Mammary epithelial cell (primary cell): Measurements from ENCODE around the gene MALL.

ENCODE experiments used
- CTCF ChIP-seq, 2 donors: IDR thresholded peaks in 1 of 2; conservative IDR thresholded peaks in 1 of 2; 2 replicates each; pipeline ENCODE4 v1.5.1; 2011 to 2012; ENCODE audit warnings: inconsistent platforms in 2 of 2, low read length in 2 of 2, mild to moderate bottlenecking in 2 of 2, control low read depth in 1 of 2, low read depth in 1 of 2; ENCODE audit not compliant: insufficient read depth in 1 of 2; ENCODE audit errors: extremely low read depth in 1 of 2
- EZH2 ChIP-seq: IDR thresholded peaks from 2 replicates; pipeline ENCODE4 v1.6.1; 2012; ENCODE audit warnings: low read length, inconsistent platforms, borderline replicate concordance

DNA sequence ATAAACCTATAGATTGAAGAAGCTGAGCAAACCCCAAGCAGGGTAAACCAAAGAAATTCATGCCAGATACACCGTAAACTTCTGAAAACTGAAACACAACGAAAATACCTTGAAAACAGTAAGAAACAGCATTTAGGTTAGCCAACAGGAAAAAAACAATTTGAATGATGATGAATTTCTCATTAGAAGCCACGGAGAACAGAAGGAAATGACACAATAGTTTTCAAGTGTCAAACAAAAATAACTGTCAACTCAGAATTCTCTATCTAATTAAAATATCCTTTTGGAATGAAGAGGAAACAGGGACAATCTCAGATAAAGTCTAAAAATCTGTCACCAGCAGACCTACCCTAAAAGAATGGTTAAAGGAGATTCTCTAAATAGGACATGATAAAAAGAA lies 37.3 kb upstream of the MALL start:
- TF ChIP-seq CTCF (conservative IDR thresholded peaks at IDR 0.05 in 1 of 2, IDR thresholded peaks at IDR 0.05 in 1 of 2; ENCODE audit: extremely low read depth in 1 of 2, insufficient read depth in 1 of 2, low read depth in 1 of 2, low read length in 2 of 2) (no peak), EZH2 (no peak)
